ENCODE data around the gene ATP2B2.

Gene ATP2B2

DNA sequence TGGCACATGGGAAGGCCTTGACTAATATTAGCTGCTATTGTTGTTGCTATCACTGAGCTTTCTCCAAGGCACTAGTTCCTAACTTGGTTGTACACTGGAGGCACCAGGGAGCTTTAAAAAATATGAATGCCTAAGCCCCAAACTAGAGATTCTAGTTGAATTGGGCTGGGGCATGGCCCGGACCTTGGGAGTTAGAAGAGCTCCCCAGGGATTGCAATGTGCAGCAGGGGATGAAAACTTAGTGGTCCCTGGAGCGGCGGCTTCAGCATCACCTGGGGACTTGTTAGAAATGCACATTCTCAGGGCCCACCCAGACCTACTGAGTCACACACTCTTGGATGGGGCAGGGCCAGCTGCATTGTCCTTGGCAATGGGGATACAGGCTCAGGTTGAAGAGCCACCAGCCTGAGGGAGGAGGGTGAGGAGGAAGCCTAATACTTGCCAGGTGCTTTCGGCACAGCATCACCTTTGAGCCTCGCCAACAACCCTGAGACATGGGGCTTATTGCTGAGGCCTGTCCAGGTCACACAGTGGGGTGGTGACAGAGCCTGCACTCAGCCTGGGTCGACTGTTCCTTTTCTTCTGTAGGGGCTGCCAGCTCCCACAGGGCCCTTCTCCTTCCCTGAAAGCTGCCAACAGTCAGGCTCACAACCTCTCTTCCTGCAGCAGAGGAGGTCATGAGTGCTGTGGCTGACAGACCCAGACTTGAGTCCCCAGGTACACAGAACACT, 84.5 kb downstream of the ATP2B2 start:
- peaks cover 10% of the 10 kb centered on the region for H3K4me1 Mint-ChIP-seq
- no peak overlapping the region for H3K4me3 Mint-ChIP-seq
- H3K9me3 Mint-ChIP-seq, result no peaks in the 10 kb centered on the region
- DNase-seq (no peak), ATAC-seq (no peak)
- H3K27me3 Mint-ChIP-seq, result no peaks in the 10 kb centered on the region
- H3K27ac Mint-ChIP-seq, result no peak overlapping the region
- no peaks in the 10 kb centered on the region for H3K36me3 Mint-ChIP-seq (ENCODE audit: low read depth)

- no peak overlapping the region for H3K4me3 Mint-ChIP-seq
- H3K36me3 Mint-ChIP-seq (ENCODE audit: low read depth), result no peaks in the 10 kb centered on the region
- H3K27me3 Mint-ChIP-seq, result no peaks in the 10 kb centered on the region
- peak; percentile 25 for DNase-seq
- peaks cover 10% of the 10 kb centered on the region for H3K4me1 Mint-ChIP-seq
- ATAC-seq, result peak; percentile 86
- H3K9me3 Mint-ChIP-seq, result no peaks in the 10 kb centered on the region
- H3K27ac Mint-ChIP-seq, result no peak overlapping the region
Observed at GRCh38 chr3:10419637-10420232, 85.7 kb downstream of the ATP2B2 start.

GRCh38 chr3:10417847-10418246, 87.5 kb downstream of the ATP2B2 start:
- H3K4me3 Mint-ChIP-seq, result no peak overlapping the region
- ATAC-seq (no peak), DNase-seq (peak; percentile 5)
- H3K9me3 Mint-ChIP-seq, result no peaks in the 10 kb centered on the region
- no peaks in the 10 kb centered on the region for H3K36me3 Mint-ChIP-seq (ENCODE audit: low read depth)
- H3K27me3 Mint-ChIP-seq, result no peaks in the 10 kb centered on the region
- peaks cover 10% of the 10 kb centered on the region for H3K4me1 Mint-ChIP-seq
- H3K27ac Mint-ChIP-seq, result no peak overlapping the region

DNA sequence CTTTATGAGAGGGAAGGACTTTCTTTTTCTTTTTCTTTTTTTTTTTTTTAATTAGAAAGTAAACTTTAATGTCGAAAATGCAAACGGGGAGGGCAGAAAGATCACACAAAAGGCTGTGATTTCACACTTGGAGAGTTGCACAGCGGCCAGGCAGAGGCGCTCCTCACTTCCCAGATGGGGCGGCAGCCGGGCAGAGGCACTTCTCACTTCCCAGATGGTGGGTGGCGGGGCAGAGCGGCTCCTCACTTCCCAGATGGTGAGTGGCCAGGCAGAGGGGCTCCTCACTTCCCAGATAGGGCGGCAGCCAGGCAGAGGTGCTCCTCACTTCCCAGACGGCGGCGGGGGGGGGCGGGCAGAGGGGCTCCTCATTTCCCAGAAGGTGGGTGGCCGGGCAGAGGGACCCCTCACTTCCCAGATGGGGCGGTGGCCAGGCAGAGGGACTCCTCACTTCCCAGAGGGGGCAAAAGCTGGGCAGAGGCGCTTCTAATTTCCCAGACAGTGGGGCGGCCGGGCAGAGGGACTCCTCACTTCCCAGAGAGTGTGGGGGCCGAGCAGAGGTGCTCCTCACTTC, 88.6 kb downstream of the ATP2B2 start:
- Mint-ChIP-seq H3K36me3 (ENCODE audit: low read depth) (no peaks in the 10 kb centered on the region), H3K27me3 (no peaks in the 10 kb centered on the region), H3K9me3 (no peaks in the 10 kb centered on the region), H3K27ac (no peak overlapping the region), H3K4me1 (peaks cover 10% of the 10 kb centered on the region), H3K4me3 (no peak overlapping the region)
- no peak for ATAC-seq
- no peak for DNase-seq

- ATAC-seq (no peak), DNase-seq (no peak)
- Mint-ChIP-seq H3K36me3 (ENCODE audit: low read depth) (no peaks in the 10 kb centered on the region), H3K4me3 (no peak overlapping the region), H3K4me1 (no peaks in the 10 kb centered on the region), H3K9me3 (no peaks in the 10 kb centered on the region), H3K27me3 (no peaks in the 10 kb centered on the region), H3K27ac (no peak overlapping the region)
Observed at GRCh38 chr3:10413041-10413440, 92.3 kb downstream of the ATP2B2 start.

GRCh38 chr3:10411598-10412332, 93.6 kb downstream of the ATP2B2 start:
- H3K36me3 Mint-ChIP-seq (ENCODE audit: low read depth), result no peaks in the 10 kb centered on the region
- no peak overlapping the region for H3K4me3 Mint-ChIP-seq
- no peaks in the 10 kb centered on the region for H3K9me3 Mint-ChIP-seq
- no peaks in the 10 kb centered on the region for H3K27me3 Mint-ChIP-seq
- H3K27ac Mint-ChIP-seq, result no peak overlapping the region
- H3K4me1 Mint-ChIP-seq, result no peaks in the 10 kb centered on the region
- DNase-seq, result no peak
- ATAC-seq, result no peak

DNA sequence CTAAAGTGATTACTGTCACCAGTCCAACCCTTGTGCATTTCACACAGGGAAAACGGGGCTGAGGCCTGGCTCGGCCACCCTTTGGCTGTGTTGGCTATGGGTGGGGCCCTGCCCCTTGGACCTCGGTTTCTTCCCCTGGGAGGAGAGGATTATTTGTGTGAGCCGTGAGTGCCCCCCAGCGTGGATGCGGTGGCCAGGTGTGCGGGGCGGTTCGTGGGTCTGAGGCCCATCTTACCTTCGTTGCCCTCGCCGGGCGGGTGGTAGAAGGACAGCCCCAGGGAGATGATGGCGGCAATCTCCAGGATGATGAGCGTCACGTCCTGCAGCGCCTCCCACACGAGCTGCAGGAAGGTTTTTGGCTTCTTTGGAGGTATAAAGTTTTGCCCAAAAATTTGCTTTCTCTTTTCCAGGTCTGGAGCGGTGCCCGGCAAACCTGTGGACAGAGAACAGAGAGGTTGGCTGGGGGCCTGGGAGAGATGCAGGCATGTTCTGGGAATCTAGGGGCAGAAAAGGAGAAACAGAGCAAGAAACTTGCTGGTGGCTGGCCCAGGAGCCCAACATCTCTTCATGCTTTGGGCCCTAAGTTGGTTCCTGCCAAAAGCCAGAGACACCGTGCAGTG, 94.9 kb downstream of the ATP2B2 start:
- Mint-ChIP-seq H3K27ac (no peak overlapping the region), H3K27me3 (no peaks in the 10 kb centered on the region), H3K9me3 (no peaks in the 10 kb centered on the region), H3K36me3 (ENCODE audit: low read depth) (no peaks in the 10 kb centered on the region), H3K4me3 (no peak overlapping the region), H3K4me1 (no peaks in the 10 kb centered on the region)
- DNase-seq (no peak), ATAC-seq (no peak)

DNA sequence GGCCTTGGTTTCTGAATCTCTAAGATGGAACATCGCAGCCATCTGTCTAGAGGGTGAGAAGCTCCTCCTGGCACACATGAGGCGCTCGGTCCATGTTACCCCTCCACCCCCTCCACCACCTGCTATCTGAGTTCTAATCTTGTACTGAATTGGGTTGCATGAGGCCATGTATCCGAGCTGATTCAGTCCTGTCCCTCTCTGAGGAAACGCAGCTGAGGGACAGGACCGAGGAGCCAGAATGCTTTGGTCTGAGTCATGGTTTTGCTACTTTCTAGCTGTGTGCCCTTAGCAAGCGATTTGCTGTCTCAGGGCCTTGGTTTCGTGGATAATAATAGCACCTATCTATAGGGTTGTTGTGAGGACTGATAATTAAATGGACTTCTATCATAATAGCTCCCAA, 96.7 kb downstream of the ATP2B2 start:
- DNase-seq, result no peak
- Mint-ChIP-seq H3K4me1 (peaks cover 5% of the 10 kb centered on the region), H3K36me3 (ENCODE audit: low read depth) (no peaks in the 10 kb centered on the region), H3K9me3 (no peaks in the 10 kb centered on the region), H3K27ac (no peak overlapping the region), H3K4me3 (no peak overlapping the region), H3K27me3 (no peaks in the 10 kb centered on the region)
- no peak for ATAC-seq

GRCh38 chr3:10407361-10407760, 98.0 kb downstream of the ATP2B2 start:
- DNase-seq (no peak), ATAC-seq (no peak)
- no peaks in the 10 kb centered on the region for H3K9me3 Mint-ChIP-seq
- no peak overlapping the region for H3K4me3 Mint-ChIP-seq
- H3K4me1 Mint-ChIP-seq, result peaks cover 5% of the 10 kb centered on the region
- H3K27ac Mint-ChIP-seq, result no peak overlapping the region
- no peaks in the 10 kb centered on the region for H3K36me3 Mint-ChIP-seq (ENCODE audit: low read depth)
- H3K27me3 Mint-ChIP-seq, result no peaks in the 10 kb centered on the region

DNA sequence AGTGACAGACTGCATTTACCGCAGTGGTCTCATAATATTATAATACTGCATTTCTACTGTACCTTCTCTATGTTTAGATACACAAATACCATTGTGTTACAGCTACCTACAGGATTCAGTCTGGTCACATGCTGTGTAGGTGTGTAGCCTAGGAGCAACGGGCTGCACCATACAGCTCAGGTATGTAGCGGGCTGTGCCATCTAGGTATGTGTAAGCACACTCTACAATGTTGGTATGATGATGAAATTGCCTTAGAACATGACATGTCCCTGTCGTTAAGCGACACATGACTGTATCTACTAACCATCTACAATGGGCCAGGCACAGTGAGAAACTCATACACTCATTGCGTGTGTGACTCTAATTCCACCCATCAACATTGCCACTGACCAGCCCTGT, 99.0 kb downstream of the ATP2B2 start:
- H3K27ac Mint-ChIP-seq, result no peak overlapping the region
- H3K9me3 Mint-ChIP-seq, result no peaks in the 10 kb centered on the region
- ATAC-seq (no peak), DNase-seq (no peak)
- no peaks in the 10 kb centered on the region for H3K27me3 Mint-ChIP-seq
- no peak overlapping the region for H3K4me3 Mint-ChIP-seq
- H3K4me1 Mint-ChIP-seq, result peaks cover 5% of the 10 kb centered on the region
- no peaks in the 10 kb centered on the region for H3K36me3 Mint-ChIP-seq (ENCODE audit: low read depth)

- Mint-ChIP-seq H3K27me3 (no peaks in the 10 kb centered on the region), H3K27ac (no peak overlapping the region), H3K4me3 (no peak overlapping the region), H3K9me3 (no peaks in the 10 kb centered on the region), H3K36me3 (ENCODE audit: low read depth) (no peaks in the 10 kb centered on the region), H3K4me1 (peaks cover 5% of the 10 kb centered on the region)
- DNase-seq (no peak), ATAC-seq (no peak)
Observed at GRCh38 chr3:10405816-10406215, 99.6 kb downstream of the ATP2B2 start.

DNA sequence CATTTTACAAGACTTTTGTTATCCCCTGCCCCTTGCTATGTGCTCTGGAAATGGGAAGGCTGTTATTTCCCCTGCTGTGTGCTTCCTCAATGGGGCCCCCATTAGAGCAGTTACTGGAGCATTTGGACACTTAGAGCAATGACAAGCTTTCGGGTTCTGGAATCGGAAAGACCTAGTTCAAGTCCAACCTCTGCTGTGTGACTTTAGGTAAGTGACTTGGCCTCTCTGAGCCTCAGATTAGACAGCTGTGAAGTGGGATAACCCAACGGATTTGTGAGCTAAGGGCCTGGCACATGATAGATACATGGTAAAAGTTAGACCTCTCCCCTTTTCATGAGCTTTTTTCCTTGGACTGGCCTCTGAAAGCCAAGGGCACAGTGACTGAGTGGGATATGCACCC, 100.5 kb downstream of the ATP2B2 start:
- Mint-ChIP-seq H3K27ac (no peak overlapping the region), H3K4me1 (peaks cover 5% of the 10 kb centered on the region), H3K4me3 (no peak overlapping the region), H3K9me3 (no peaks in the 10 kb centered on the region), H3K27me3 (no peaks in the 10 kb centered on the region), H3K36me3 (ENCODE audit: low read depth) (no peaks in the 10 kb centered on the region)
- no peak for DNase-seq
- no peak for ATAC-seq

DNA sequence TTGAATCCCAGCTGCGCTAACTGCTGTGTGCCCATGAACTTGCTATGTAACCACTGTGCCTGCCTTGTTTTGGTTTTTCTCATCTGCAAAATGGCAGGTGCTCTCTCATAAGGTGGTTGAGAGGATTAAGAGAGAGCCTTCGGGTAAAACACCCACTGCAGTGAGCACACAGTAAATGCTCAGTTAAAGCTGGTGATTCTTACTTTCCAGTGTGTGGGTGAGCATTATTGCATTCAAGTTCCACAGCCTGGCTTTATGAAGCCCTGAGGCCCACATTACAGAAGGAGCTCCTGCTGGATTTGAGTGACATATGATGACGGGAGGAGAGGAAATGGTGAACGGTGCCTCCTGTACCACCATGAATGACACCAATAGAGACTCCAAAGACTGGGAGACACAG, 101.0 kb downstream of the ATP2B2 start:
- Mint-ChIP-seq H3K27ac (no peak overlapping the region), H3K4me3 (no peak overlapping the region), H3K27me3 (no peaks in the 10 kb centered on the region), H3K4me1 (peaks cover 5% of the 10 kb centered on the region), H3K36me3 (ENCODE audit: low read depth) (no peaks in the 10 kb centered on the region), H3K9me3 (no peaks in the 10 kb centered on the region)
- DNase-seq (no peak), ATAC-seq (peak; percentile 67)

- peaks cover 5% of the 10 kb centered on the region for H3K4me1 Mint-ChIP-seq
- H3K9me3 Mint-ChIP-seq, result no peaks in the 10 kb centered on the region
Observed at GRCh38 chr3:10401990-10402761, 103.2 kb downstream of the ATP2B2 start.

More at GRCh38 chr3:10401990-10402761, 103.2 kb downstream of the ATP2B2 start:
- DNase-seq (no peak), ATAC-seq (no peak)
- Mint-ChIP-seq H3K36me3 (ENCODE audit: low read depth) (no peaks in the 10 kb centered on the region), H3K27me3 (peaks cover 2% of the 10 kb centered on the region), H3K27ac (no peak overlapping the region), H3K4me3 (no peak overlapping the region)

All from activated naive CD8-positive, alpha-beta T cell treated with anti-CD3 and anti-CD28 coated beads, Interleukin-2, amount 50 U/mL, for 24 hours (primary cell).